Hindlimb muscle (tissue), 1 donor: ENCODE results near the gene UBE2F. TPM values are rescaled to one million over a fixed set of nuclear protein-coding genes. Genes with fewer than 3 reads are reported as not detected.
"Not testable (repeated sequence)": the region's sequence is repeated elsewhere in the genome, so short reads cannot be mapped to it uniquely, and the experiment has no call there.

Experiments used
- DNase-seq: peaks from one replicate; pipeline ENCODE4 v3.0.0-alpha.2; 2013
- polyA plus RNA-seq: library from polyadenylated mRNA; unstranded; fragments of 120-200 nt; gene quantifications from one replicate; pipeline ENCODE4 v1.2.1, GENCODE V29; 2013; ENCODE audit not compliant: insufficient read length

Gene UBE2F
- polyA plus RNA-seq, 1 donor, result 40.9 TPM

DNA sequence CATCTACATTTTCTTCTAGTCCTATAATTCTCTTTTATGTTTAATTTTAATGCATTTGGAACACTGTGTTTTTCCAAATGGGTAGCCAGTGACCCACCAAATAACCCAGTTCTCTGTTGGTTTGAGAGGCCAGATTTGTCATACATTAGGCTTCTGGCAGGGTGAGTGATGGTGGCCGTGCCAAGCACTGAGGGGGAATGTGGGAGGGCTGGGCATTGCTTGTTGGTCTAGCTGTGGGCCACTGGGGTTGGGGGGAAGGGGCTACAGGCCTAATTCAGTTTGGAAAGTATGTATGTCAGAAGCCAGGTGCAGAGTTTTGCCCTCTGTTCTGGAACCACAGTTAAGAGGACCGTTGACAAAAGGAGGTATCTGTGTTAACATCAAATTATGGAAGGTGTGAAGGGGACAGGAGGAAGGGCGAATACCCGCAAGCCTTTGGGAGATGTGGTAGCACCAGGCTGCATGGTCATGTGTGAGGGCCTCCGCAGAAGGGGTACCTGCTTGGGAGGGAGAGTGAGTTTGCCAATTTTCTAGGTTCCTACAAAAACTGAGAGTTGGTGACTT lies 55.9 kb downstream of the UBE2F start:
- no peak for DNase-seq

GRCh38 chr2:238023608-238024007 lies 56.8 kb downstream of the UBE2F start:
- no peak for DNase-seq

DNA sequence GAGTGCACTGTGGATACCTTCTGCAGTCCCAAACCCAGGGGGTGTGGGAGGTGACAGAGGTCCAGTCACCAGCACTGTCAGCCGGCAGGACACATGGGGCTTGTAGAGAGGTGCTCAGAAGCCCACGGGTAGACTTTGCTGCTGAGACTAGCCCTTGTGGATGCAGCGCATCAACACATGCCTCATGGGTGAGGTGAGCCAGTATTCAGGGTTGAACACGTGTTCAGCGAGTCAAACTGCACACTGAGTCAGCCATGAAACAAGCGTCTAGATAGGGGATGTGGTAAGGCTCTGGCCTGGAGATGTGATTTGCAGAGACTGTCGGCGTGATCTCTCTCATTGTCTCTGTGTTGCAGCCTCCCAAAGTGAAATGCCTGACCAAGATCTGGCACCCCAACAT lies 58.2 kb downstream of the UBE2F start:
- DNase-seq, result no peak

DNA sequence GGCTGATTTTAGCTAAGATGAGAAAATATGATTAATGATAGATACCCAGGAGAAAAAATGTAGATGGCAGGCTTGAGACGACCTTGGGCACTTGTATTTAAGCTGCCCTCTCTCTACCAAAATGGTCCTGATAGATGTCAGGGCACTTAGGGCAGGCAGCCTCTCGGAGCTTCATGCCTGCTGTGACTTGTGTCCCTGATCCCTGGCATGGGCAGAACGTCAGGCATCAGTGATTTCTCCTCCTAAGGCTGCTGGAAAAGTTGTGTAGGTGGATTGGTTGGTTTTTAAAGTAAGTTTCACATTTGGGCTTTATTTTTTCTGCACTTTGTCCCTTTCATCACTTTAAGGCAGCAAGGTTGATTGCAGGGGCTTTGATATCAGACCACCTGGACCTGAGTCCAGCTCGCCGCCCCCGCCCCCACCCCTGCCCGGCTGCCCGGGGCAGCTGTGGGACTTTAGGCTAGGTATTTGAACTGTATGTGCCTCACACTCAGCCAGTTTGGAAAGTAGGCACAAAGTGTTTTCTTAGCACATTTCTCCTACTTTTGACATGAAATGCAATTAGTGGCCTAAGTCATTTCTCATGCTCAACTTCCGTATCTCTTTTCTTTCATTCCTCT lies 59.0 kb downstream of the UBE2F start:
- no peak for DNase-seq

DNA sequence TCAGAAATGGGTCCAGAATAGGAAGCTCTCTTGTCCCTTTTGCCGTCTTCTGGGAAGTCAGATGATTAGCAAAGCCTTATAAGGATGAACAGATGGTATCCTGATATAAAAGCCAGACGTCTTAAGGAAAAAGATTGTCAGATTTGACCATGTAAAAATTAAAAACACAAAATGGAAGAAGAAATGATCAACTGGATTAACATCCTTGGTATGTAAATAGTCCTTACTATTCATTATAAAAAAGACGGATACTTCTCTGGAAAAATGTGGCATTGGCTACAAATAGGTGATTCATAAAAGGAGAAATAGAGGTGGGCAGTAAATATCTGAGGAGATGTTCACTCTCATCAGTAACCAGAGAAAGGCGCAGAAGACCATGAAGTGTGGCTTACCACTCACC lies 60.2 kb downstream of the UBE2F start:
- no peak for DNase-seq

GRCh38 chr2:238027591-238028415 lies 61.0 kb downstream of the UBE2F start:
- DNase-seq, result no peak

GRCh38 chr2:238029853-238030252 lies 63.0 kb downstream of the UBE2F start:
- DNase-seq, result no peak

DNA sequence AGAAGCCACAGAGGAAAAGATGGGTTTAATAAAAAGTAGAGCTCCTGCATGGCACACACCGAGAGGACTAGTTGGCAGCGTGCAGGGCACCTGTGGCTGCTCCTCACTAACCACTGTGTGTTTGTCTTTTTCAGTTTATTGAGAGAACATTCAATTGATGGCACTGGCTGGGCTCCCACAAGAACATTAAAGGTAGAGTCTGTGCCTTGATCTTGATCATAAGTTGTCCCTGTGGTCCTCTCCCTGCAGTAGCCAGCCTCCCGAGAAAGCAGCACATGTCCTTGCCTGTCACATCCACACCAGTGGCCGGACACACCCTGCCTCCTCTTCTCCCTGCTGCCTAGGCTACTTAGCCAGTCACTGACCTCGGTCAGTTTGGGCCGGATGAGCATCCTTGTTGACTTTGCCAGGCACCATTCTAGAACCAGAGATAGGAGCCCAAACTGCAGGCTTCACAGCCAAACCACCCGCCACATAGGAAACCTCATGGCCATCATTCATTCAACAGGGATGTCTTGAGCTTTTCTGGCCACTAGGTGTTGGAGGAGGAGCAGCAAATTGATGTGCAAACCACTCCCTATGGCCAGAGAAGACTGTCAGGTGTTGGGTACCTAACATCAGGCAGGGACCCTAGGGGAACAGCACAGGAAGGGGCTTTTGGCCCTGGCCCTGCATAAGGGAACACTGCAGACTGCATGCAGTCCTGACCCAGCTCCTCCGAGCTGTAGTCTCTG lies 63.8 kb downstream of the UBE2F start:
- no peak for DNase-seq

GRCh38 chr2:238031751-238032150 lies 64.9 kb downstream of the UBE2F start:
- DNase-seq, result no peak

- no peak for DNase-seq
These were observed 66.0 kb downstream of the UBE2F start for GRCh38 chr2:238032755-238033337.

- DNase-seq, result not testable (repeated sequence)
These were observed 67.2 kb downstream of the UBE2F start for GRCh38 chr2:238033991-238034390.

GRCh38 chr2:238038203-238038602 lies 71.4 kb downstream of the UBE2F start:
- no peak for DNase-seq

DNA sequence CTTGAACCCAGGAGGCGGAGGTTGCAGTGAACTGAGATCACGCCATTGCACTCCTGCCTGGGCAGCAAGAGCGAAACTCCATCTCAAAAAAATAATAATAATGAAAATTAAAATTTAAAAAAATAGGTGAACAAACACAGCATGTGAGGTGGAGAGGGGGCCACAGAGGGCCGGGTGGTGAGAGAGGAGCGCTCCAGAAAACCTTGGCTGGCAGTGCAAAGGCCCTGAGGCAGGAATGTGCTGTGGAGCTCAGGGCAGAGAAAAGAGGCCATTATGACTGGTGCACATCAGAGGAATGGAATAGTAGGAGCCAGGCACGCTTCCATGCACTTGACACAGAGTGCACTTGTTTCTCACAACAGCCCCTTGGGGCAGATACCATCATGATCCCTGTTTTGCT lies 72.3 kb downstream of the UBE2F start:
- no peak for DNase-seq

DNA sequence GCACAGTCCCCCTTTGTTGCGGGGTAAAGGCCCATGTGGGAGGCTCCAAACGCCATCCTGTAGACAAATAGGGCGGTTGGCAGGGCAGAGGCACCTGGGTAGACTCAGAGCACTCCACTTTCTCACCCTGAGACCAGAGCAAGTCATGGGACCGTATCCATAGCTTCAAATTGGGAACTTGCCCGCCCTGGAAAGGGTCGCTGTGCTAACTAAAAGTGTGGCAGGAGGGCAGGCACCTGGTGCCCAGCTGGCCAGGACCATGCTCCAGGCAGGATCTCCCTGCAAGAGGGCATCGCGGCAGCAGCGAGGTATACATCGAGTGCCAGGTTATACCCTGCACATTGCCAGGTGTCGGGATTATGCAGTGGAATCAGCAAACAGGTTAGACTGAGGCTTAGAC lies 73.2 kb downstream of the UBE2F start:
- DNase-seq, result no peak

DNA sequence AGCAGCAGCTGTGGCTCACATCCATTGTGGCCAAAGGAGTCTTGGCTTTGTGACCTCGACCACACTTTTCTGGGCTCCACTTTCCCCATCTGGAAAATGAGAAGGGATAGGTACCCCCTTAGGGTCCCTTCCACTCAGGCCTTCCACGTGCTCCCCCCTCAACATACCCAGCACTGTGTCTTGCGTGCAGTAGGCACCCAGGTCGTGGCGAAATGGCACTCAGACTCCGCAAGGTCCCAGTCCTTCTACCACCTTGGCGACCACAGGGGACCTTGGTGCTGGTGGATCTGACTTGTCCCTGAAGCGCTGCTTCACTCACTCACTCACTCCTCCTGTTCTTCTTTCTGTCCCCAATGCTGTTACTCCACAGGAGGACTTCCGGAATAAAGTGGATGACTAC lies 74.1 kb downstream of the UBE2F start:
- no peak for DNase-seq

DNA sequence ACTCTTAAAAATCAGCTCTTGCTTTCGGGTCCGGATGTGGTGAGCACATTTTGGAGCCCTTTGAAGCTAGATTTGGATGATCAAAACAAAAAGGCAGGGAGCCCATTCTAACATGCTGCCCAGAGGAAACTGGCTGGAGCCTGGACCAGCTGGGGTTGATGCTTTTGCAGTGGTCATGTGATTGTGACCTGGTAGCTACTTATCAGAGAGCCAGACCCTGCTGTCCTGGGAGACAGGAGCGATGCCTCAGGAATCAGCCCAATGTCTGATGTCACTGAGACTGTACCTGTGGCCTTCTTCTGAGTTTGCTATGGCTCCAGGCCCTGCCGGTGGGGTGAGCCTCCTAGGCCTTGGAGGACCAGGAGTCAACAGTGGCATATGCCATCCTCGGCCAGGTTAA lies 75.3 kb downstream of the UBE2F start:
- DNase-seq, result no peak

GRCh38 chr2:238042849-238043584 lies 76.2 kb downstream of the UBE2F start:
- DNase-seq, result no peak

DNA sequence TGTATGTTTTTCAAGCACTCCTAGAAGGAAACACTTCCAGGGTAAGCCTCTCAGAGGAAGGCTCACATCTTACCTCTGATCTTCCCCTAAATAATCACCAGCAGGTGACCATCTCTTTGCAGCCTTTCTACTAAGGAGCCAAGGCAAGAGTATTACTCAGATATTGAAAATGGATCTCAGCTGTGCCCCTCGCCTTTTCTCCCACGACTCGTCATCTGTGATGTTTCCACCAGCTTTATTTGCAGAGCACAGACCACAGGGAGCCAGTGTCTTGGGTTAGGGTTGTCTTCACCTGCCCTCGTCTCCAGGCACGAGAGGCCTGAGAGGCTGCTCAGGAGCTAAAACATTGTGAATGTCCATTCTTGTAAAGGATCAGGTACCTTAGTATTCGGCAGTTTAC lies 77.0 kb downstream of the UBE2F start:
- no peak for DNase-seq

DNA sequence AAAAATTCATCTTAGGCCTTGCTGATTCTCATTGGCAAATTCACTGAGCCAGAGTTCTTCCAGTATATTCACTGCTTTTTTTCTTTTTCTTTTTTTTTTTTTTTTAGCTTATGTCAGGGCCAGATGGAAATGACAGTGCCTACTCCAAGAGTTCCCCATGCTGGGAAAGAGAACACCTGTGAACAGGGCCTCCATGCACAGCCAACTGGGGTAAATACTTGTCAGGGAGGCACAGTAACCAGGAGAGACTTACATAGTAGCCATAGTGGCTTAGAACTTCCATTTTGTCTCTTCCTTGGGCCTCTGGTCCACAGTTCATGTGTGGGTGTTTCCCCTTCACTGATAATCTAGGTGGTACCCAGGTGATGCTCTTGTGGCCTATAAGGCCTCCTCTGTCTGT lies 78.8 kb downstream of the UBE2F start:
- DNase-seq, result no peak

DNA sequence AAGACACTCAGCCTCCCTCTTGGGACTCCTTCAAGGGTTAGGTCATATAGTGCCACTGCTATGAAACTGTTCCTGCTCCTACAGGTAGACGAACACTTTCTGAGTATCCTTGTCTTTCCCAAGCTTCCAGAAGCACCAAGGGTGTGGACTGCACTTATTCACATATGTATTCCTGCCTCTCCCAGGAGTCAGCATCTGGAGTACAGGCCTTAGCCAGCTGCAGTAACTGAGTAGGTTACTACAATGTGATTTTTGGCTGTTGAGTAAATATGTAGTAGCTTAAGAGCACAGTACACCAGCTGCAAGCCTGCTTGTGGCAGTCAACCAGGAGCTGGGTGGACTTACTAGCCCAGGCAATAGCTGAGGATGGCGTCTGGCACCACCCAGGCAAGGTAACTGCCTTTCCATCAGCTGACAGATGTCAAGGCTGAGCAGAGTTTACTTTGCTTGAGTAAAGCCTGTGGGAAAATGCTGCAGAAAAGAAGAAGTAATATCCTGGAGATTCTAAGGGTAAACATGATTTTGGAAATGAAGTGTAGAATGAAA lies 80.0 kb downstream of the UBE2F start:
- no peak for DNase-seq

GRCh38 chr2:238053191-238053776 lies 86.5 kb downstream of the UBE2F start:
- no peak for DNase-seq

- no peak for DNase-seq
These were observed 89.0 kb downstream of the UBE2F start for GRCh38 chr2:238055841-238056240.
